ENCODE measurements around the gene CNTNAP5. TPM values are rescaled to one million over a fixed set of nuclear protein-coding genes. Genes with fewer than 3 reads are reported as not detected.

The CNTNAP5 gene
- total and polyA plus RNA-seq, 2 of the 8 experiments (the other 6 are each of a cell fraction or from before 2014, with no cell fraction given): 0.11 to 0.76 TPM

- no peak overlapping the region for H2BK12ac ChIP-seq (ENCODE audit: low read depth, low read length)
- no peak overlapping the region for H3K4ac ChIP-seq (replicated peaks; ENCODE audit: insufficient read length, low read depth, low read length)
- H3K56ac ChIP-seq (replicated peaks; ENCODE audit: insufficient read length, low read depth, low read length): no peak overlapping the region
- no peaks in the 10 kb centered on the region for H3K79me2 ChIP-seq (ENCODE audit: control insufficient read depth in 1 of 2, insufficient read depth in 2 of 2, low read length in 2 of 2)
- H3K79me1 ChIP-seq (ENCODE audit: low read depth, low read length): no peaks in the 10 kb centered on the region
- H3K23ac ChIP-seq (ENCODE audit: insufficient read length): no peak overlapping the region
- no peak overlapping the region for H2BK5ac ChIP-seq (ENCODE audit: low read depth, low read length)
- no peak for DNase-seq (ENCODE audit: low read depth in 1 of 2, low spot score in 2 of 2)
- H2BK20ac ChIP-seq (ENCODE audit: low read length): no peak overlapping the region
- no peak overlapping the region for H3K27ac ChIP-seq (ENCODE audit: low read depth, low read length)
- no peaks in the 10 kb centered on the region for H3K23me2 ChIP-seq (ENCODE audit: low read depth, low read length)
- H4K20me1 ChIP-seq (replicated peaks in 1 of 2; ENCODE audit: control insufficient read depth in 1 of 2, insufficient read depth in 2 of 2, low read length in 2 of 2): no peaks in the 10 kb centered on the region
- H3K9me3 ChIP-seq (ENCODE audit: insufficient read depth in 2 of 2, low read depth in 1 of 2, low read length in 1 of 2): no peaks in the 10 kb centered on the region
- H3K14ac ChIP-seq (ENCODE audit: insufficient read length): no peak overlapping the region
- H3K18ac ChIP-seq (ENCODE audit: extremely low read depth, low read length): no peak overlapping the region
- no peak overlapping the region for H3K9ac ChIP-seq (replicated peaks in 1 of 4; ENCODE audit: extremely low read depth in 1 of 4, low read depth in 3 of 4, low read length in 3 of 4)
- WGBS, 2 experiments (ENCODE audit: extremely low coverage in 1 of 2, insufficient coverage in 1 of 2, insufficient read length in 1 of 2, insufficient replicate concordance in 2 of 2, low coverage in 1 of 2, low lambda C conversion rate in 2 of 2, missing lambda C conversion rate in 1 of 2): 92% methylated on average over 4 of the region's 4 CpGs; no CpG with 5 or more reads in 1 of the 2 experiments
- no peak overlapping the region for H4K5ac ChIP-seq (ENCODE audit: insufficient read length, low read depth, low read length)
- no peak overlapping the region for H4K91ac ChIP-seq (replicated peaks; ENCODE audit: insufficient read length, low read length)
- no peak overlapping the region for H3K4me2 ChIP-seq (ENCODE audit: insufficient read depth in 1 of 2, low read depth in 2 of 2, low read length in 2 of 2)
- TF ChIP-seq HDAC6 (IDR thresholded peaks at IDR 0.05; ENCODE audit: low read depth, low read length) (no peak), TAF1 (IDR thresholded peaks at IDR 0.05; ENCODE audit: low read depth, low read length) (no peak), EZH2 (IDR thresholded peaks at IDR 0.05; ENCODE audit: low read depth, low read length, severe bottlenecking) (no peak), USF2 (IDR thresholded peaks at IDR 0.05; ENCODE audit: low read length) (no peak), ZNF274 (IDR thresholded peaks at IDR 0.05; ENCODE audit: borderline replicate concordance, extremely low read depth, low read length) (no peak), POU5F1 (IDR thresholded peaks at IDR 0.05; ENCODE audit: low read depth, low read length) (no peak), MAX (IDR thresholded peaks at IDR 0.05) (no peak), KDM5A (IDR thresholded peaks at IDR 0.05; ENCODE audit: low read length) (no peak), NRF1 (IDR thresholded peaks at IDR 0.05; ENCODE audit: low read depth, low read length) (no peak), CREB1 (IDR thresholded peaks at IDR 0.05) (no peak)
- TF ChIP-seq, protein P1, sequence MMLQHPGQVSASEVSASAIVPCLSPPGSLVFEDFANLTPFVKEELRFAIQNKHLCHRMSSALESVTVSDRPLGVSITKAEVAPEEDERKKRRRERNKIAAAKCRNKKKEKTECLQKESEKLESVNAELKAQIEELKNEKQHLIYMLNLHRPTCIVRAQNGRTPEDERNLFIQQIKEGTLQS (IDR thresholded peaks at IDR 0.05; ENCODE audit: insufficient read depth, low read depth, low read length): no peak
- FAIRE-seq: no peak
- H2AK5ac ChIP-seq (ENCODE audit: low read depth, low read length): no peak overlapping the region
- no peak overlapping the region for H2BK120ac ChIP-seq (replicated peaks; ENCODE audit: low read depth, low read length)
- CTCF ChIA-PET (ENCODE audit: partially characterized antibody): interaction anchor here (0.6 to 1.6 kb wide), 2 partner anchors 11 to 13 kb away, joined by 3 to 4 read pairs; no protein-coding TSS in a partner anchor
- H3K4me1 ChIP-seq (replicated peaks in 1 of 4; ENCODE audit: control insufficient read depth in 3 of 4, insufficient read depth in 4 of 4, low read length in 3 of 4): no peaks in the 10 kb centered on the region; a peak in 1 of 7 replicates
- no peak overlapping the region for H2AFZ ChIP-seq (ENCODE audit: low read length)
- H3K27me3 ChIP-seq (replicated peaks in 1 of 4; ENCODE audit: control insufficient read depth in 3 of 4, extremely low read depth in 1 of 4, insufficient read depth in 3 of 4, low read length in 3 of 4): no peaks in the 10 kb centered on the region
- no peak overlapping the region for H3K4me3 ChIP-seq (ENCODE audit: extremely low read depth in 1 of 4, insufficient read depth in 2 of 4, low read depth in 3 of 4, low read length in 4 of 4)
- no peak overlapping the region for H4K8ac ChIP-seq (ENCODE audit: extremely low read depth, insufficient read depth, low read length)
- POLR2A ChIA-PET (ENCODE audit: partially characterized antibody): no interaction called here
- no peak overlapping the region for H2BK15ac ChIP-seq (ENCODE audit: low read length)
- H3K36me3 ChIP-seq (ENCODE audit: control insufficient read depth in 2 of 4, insufficient read depth in 4 of 4, low read length in 3 of 4): no peaks in the 10 kb centered on the region; a peak in 1 of 8 replicates
Measured at GRCh38 chr2:124209441-124209840, 184.4 kb downstream of the CNTNAP5 start.

Measured in H1 (cell line).